IMR-90 (cell line): Measurements from ENCODE around the gene LGSN.

ENCODE experiments used
- CTCF ChIP-seq: conservative IDR thresholded peaks from 2 replicates; pipeline ENCODE4 v1.5.1; 2012; ENCODE audit warnings: mild to moderate bottlenecking, low read depth, low read length, improper control_type of control experiment
- MXI1 ChIP-seq: IDR thresholded peaks from 2 replicates; pipeline ENCODE4 v1.6.1; 2012; ENCODE audit warnings: low read depth, mild to moderate bottlenecking, low read length, moderate library complexity, borderline replicate concordance
- POLR2A ChIP-seq: IDR thresholded peaks from 2 replicates; pipeline ENCODE4 v1.6.1; 2012; ENCODE audit warnings: mild to moderate bottlenecking, low read depth, low read length
- RAD21 ChIP-seq: IDR thresholded peaks from 2 replicates; pipeline ENCODE4 v1.6.1; 2012; ENCODE audit warnings: low read length, improper control_type of control experiment
- RFX5 ChIP-seq: IDR thresholded peaks from 2 replicates; pipeline ENCODE4 v1.8.0; 2012; ENCODE audit warnings: low read depth, mild to moderate bottlenecking, low read length, moderate library complexity
- USF2 ChIP-seq: fragments of 150-350 bp; IDR thresholded peaks from 2 replicates; pipeline ENCODE4 v1.6.1; 2017; ENCODE audit warnings: mild to moderate bottlenecking, antibody characterized with exemption, low read length, low read depth

- no peak for TF ChIP-seq RFX5
- TF ChIP-seq CTCF = no peak
- TF ChIP-seq POLR2A = no peak
- no peak for TF ChIP-seq RAD21
- no peak for TF ChIP-seq MXI1
- TF ChIP-seq USF2 = no peak
These were observed 52.7 kb downstream of the LGSN start for GRCh38 chr6:63267046-63267445.
